Aorta (tissue), 5 donors: Measurements from ENCODE around the gene SORL1. TPM values are rescaled to one million over a fixed set of nuclear protein-coding genes. Genes with fewer than 3 reads are reported as not detected.
"Not testable (repeated sequence)": the region's sequence is repeated elsewhere in the genome, so short reads cannot be mapped to it uniquely, and the experiment has no call there.

Experiments
- ATAC-seq: fragments of 200-7000 bp; cut with Tn5 transposase; one replicate; pipeline ENCODE4 v1.9.1; 2022; ENCODE audit warnings: moderate library complexity; ENCODE audit not compliant: low FRiP score
- DNase-seq, 2 donors: peaks; one replicate each; pipeline ENCODE4 v3.0.0-alpha.2; 2020
- H3K27ac ChIP-seq, 2 donors: one replicate each; pipeline ENCODE4 v1.5.1; 2013; ENCODE audit warnings: low read length in 2 of 2, mild to moderate bottlenecking in 2 of 2, moderate library complexity in 2 of 2, control low read depth in 1 of 2, inconsistent platforms in 1 of 2, low read depth in 1 of 2
- H3K27me3 ChIP-seq, 2 donors: one replicate each; pipeline ENCODE4 v1.6.1; 2013; ENCODE audit warnings: control low read depth in 1 of 2, low read length in 1 of 2, mild to moderate bottlenecking in 1 of 2, moderate library complexity in 1 of 2; ENCODE audit not compliant: insufficient read depth in 2 of 2, control insufficient read depth in 1 of 2
- H3K36me3 ChIP-seq, 2 donors: one replicate each; pipeline ENCODE4 v1.6.1; 2013; ENCODE audit warnings: control low read depth in 1 of 2, low read length in 1 of 2, mild to moderate bottlenecking in 1 of 2; ENCODE audit not compliant: insufficient read depth in 2 of 2, control insufficient read depth in 1 of 2
- H3K4me1 ChIP-seq, 2 donors: one replicate each; pipeline ENCODE4 v1.6.1; 2013; ENCODE audit warnings: low read length in 2 of 2, control low read depth in 1 of 2, mild to moderate bottlenecking in 1 of 2, moderate library complexity in 1 of 2; ENCODE audit not compliant: insufficient read depth in 2 of 2, control insufficient read depth in 1 of 2
- H3K4me3 ChIP-seq, 2 donors: one replicate each; pipeline ENCODE4 v1.5.1; 2013; ENCODE audit warnings: low read length in 2 of 2, control low read depth in 1 of 2, mild to moderate bottlenecking in 1 of 2
- H3K9me3 ChIP-seq: one replicate; pipeline ENCODE4 v1.6.1; 2013; ENCODE audit warnings: mild to moderate bottlenecking, low read length; ENCODE audit not compliant: control insufficient read depth
- WGBS, 2 donors: extraction: QIAGEN DNeasy Blood & Tissue Kit; methylation state at CpG; one replicate each; pipeline ENCODE4 v1.1.7; 2013; 5-methylcytosine and 5-hydroxymethylcytosine counted together
- intact Hi-C, 2 donors: fragments of 100-400 bp; cut with DNase I; formaldehyde crosslinking; loops; one replicate each; pipeline versions ENCODE4 v1.14.2 to v1.15.0; 2022
- long read RNA-seq, 2 donors: library from polyadenylated mRNA; unstranded; transcript quantifications; one replicate each; pipeline ENCODE4 v2.0.0, GENCODE V29; 2020 to 2021
- polyA plus RNA-seq, 2 donors: library from polyadenylated mRNA; stranded (reverse); fragments of 200-250 nt; gene quantifications; one replicate each; pipeline ENCODE4 v1.2.3, GENCODE V29; 2013
- total RNA-seq, 2 donors: library from RNA; stranded (reverse); fragmentation: NEBNext Ultra II Directional; extraction: Animal tissue kit (Norgen Biotek cat#: 25700); gene quantifications; one replicate each; pipeline ENCODE4 v1.2.1, GENCODE V29; 2021
- donor health status: healthy with polysubstance abuse.
- donor health status: Bipolar disorder and iron deficiency.
- donor health status: DM: no; HTN: no; CAD: no.
- donor health status: DM: no; HTN: no; CAD: no.
- donor health status: DM: yes; HTN: yes; CAD: no.

Gene SORL1
- total RNA-seq (10 to 100 TPM; 34.0 to 37.2 TPM), polyA plus RNA-seq (1 to 10 TPM in 1 of 2 donors, under 1 TPM in 1; 0.79 to 2.5 TPM)
- long read RNA-seq, donor 1, partial matches to known transcripts = 11 of 13 reads
- long read RNA-seq, donor 1, other reads (novel, unspliced or antisense) = 2 of 13 reads
- long read RNA-seq, donor 2, full-length matches to known transcripts = 4 of 15 reads
- long read RNA-seq, donor 2, partial matches to known transcripts = 5 of 15 reads
- long read RNA-seq, donor 2, other reads (novel, unspliced or antisense) = 6 of 15 reads

GRCh38 chr11:121451986-121452608 lies at the start of gene SORL1:
Gene SORL1, plus strand, starts transcription at chr11:121452314. Its CDS starts 18 bp downstream, at chr11:121452332.
- peak; percentile 89 for ATAC-seq
- Histone ChIP-seq H3K9me3 (no peaks in the 10 kb centered on the region), H3K4me3 (peak within 1 kb of the TSS; percentile 81 to 92), H3K36me3 (no peaks in the 10 kb centered on the region), H3K27ac (no peak within 1 kb of the TSS), H3K27me3 (no peaks in the 10 kb centered on the region), H3K4me1 (no peaks in the 10 kb centered on the region)
- intact Hi-C loops = loop anchor here (5.0 to 10.0 kb wide), 4 partner anchors 70 to 140 kb away; no protein-coding TSS in a partner anchor
- DNase-seq = peak; percentile 86 to 95
- 0% methylated on average over 56 to 89 of the region's 89 CpGs for WGBS, 2 donors

- DNase-seq = no peak
- Histone ChIP-seq H3K36me3 (no peaks in the 10 kb centered on the region), H3K4me1 (no peaks in the 10 kb centered on the region), H3K27me3 (no peaks in the 10 kb centered on the region), H3K4me3 (no peak overlapping the region), H3K9me3 (no peaks in the 10 kb centered on the region), H3K27ac (no peak overlapping the region)
- intact Hi-C loops = no loop called here
- ATAC-seq = no peak
- 85 to 90% methylated on average over 1 of the region's 1 CpG for WGBS, 2 donors
These were observed 46.5 kb upstream of the SORL1 start for GRCh38 chr11:121405646-121406045.

GRCh38 chr11:121406291-121406690 lies 45.8 kb upstream of the SORL1 start:
- intact Hi-C loops = no loop called here
- Histone ChIP-seq H3K36me3 (no peaks in the 10 kb centered on the region), H3K4me3 (no peak overlapping the region), H3K27me3 (no peaks in the 10 kb centered on the region), H3K4me1 (no peaks in the 10 kb centered on the region), H3K27ac (no peak overlapping the region), H3K9me3 (no peaks in the 10 kb centered on the region)
- 96 to 97% methylated on average over 2 of the region's 2 CpGs for WGBS, 2 donors
- DNase-seq = no peak
- no peak for ATAC-seq

GRCh38 chr11:121408830-121409229 lies 43.3 kb upstream of the SORL1 start:
- WGBS, 2 donors = 58 to 64% methylated on average over 2 of the region's 2 CpGs
- DNase-seq (no peak), ATAC-seq (no peak)
- no peaks in the 10 kb centered on the region for H3K27me3 ChIP-seq
- H3K27ac ChIP-seq = no peak overlapping the region
- no peaks in the 10 kb centered on the region for H3K4me1 ChIP-seq
- intact Hi-C loops = no loop called here
- no peaks in the 10 kb centered on the region for H3K9me3 ChIP-seq
- no peaks in the 10 kb centered on the region for H3K36me3 ChIP-seq
- H3K4me3 ChIP-seq = no peak overlapping the region

GRCh38 chr11:121410041-121410440 lies 42.1 kb upstream of the SORL1 start:
- intact Hi-C loops, H3K4me3 ChIP-seq, DNase-seq, H3K27me3 ChIP-seq, ATAC-seq, H3K36me3 ChIP-seq, H3K9me3 ChIP-seq, H3K4me1 ChIP-seq, H3K27ac ChIP-seq: not testable (repeated sequence)
- 96 to 99% methylated on average over 2 of the region's 2 CpGs for WGBS, 2 donors

GRCh38 chr11:121411330-121411729 lies 40.8 kb upstream of the SORL1 start:
- ATAC-seq, DNase-seq, H3K9me3 ChIP-seq, H3K27me3 ChIP-seq, H3K36me3 ChIP-seq, H3K4me1 ChIP-seq, intact Hi-C loops, H3K27ac ChIP-seq, H3K4me3 ChIP-seq: not testable (repeated sequence)

GRCh38 chr11:121412000-121412587 lies 40.0 kb upstream of the SORL1 start:
- 97% methylated on average over 4 of the region's 4 CpGs for WGBS, 2 donors
- H3K9me3 ChIP-seq = no peaks in the 10 kb centered on the region
- H3K4me3 ChIP-seq = no peak overlapping the region
- H3K27me3 ChIP-seq = no peaks in the 10 kb centered on the region
- intact Hi-C loops = no loop called here
- no peak overlapping the region for H3K27ac ChIP-seq
- ATAC-seq (no peak), DNase-seq (no peak)
- H3K4me1 ChIP-seq = no peaks in the 10 kb centered on the region
- no peaks in the 10 kb centered on the region for H3K36me3 ChIP-seq

- intact Hi-C loops = no loop called here
- DNase-seq (no peak), ATAC-seq (no peak)
- no peak overlapping the region for H3K4me3 ChIP-seq
- no peak overlapping the region for H3K27ac ChIP-seq
- 76 to 78% methylated on average over 4 of the region's 4 CpGs for whole genome bisulfite sequencing, 2 donors
- H3K27me3 ChIP-seq = no peaks in the 10 kb centered on the region
- H3K4me1 ChIP-seq = no peaks in the 10 kb centered on the region
- H3K36me3 ChIP-seq = no peaks in the 10 kb centered on the region
- H3K9me3 ChIP-seq = no peaks in the 10 kb centered on the region
These were observed 39.3 kb upstream of the SORL1 start for GRCh38 chr11:121412711-121413415.
